22Rv1 (cell line): ENCODE data around the gene MTA3.

Experiments
- H3K27ac ChIP-seq: fragments of 450-650 bp; 2 replicates; pipeline ENCODE4 v1.5.1; 2017
- CTCF ChIP-seq: fragments of 450-650 bp; IDR thresholded peaks from 2 replicates; pipeline ENCODE4 v1.5.1; 2017; ENCODE audit warnings: mild to moderate bottlenecking
- ZFX ChIP-seq: fragments of 450-650 bp; IDR thresholded peaks from 2 replicates; pipeline ENCODE4 v1.6.1; 2017; ENCODE audit warnings: antibody characterized with exemption, borderline replicate concordance

The MTA3 gene

GRCh38 chr2:42567364-42567763, 1.1 kb upstream of the MTA3 start:
- TF ChIP-seq CTCF (no peak), ZFX (no peak)
- no peak overlapping the region for H3K27ac ChIP-seq

- TF ChIP-seq ZFX: no peak
- TF ChIP-seq CTCF: no peak
- H3K27ac ChIP-seq: peak overlapping the region; percentile 71
Measured at GRCh38 chr2:42567806-42568400, 529 bp upstream of the MTA3 start.

GRCh38 chr2:42569116-42569711, 782 bp downstream of the MTA3 start:
- no peak for TF ChIP-seq CTCF
- TF ChIP-seq ZFX: no peak
- peak overlapping the region; percentile 71 for H3K27ac ChIP-seq

DNA sequence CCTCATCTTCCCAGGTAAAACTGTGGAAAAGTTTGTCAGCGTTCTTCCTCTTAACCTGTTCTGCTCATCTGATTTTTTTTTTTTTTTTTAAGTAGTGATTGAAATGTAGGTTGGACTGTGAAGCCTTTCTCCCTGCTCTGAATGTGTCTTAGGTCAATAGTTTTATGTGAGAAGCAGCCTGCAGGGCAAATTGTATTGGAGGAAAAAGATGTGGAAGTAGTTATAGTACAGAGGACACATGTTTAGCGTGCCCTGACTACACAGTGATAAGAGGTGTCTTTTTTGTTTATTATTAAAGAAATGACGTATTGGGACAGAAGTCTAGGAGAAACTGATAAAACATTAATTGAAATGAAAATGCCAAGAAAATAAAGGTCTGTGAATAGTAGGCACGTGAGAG, 1.5 kb downstream of the MTA3 start:
- H3K27ac ChIP-seq: peak overlapping the region; percentile 71
- no peak for TF ChIP-seq ZFX
- no peak for TF ChIP-seq CTCF

DNA sequence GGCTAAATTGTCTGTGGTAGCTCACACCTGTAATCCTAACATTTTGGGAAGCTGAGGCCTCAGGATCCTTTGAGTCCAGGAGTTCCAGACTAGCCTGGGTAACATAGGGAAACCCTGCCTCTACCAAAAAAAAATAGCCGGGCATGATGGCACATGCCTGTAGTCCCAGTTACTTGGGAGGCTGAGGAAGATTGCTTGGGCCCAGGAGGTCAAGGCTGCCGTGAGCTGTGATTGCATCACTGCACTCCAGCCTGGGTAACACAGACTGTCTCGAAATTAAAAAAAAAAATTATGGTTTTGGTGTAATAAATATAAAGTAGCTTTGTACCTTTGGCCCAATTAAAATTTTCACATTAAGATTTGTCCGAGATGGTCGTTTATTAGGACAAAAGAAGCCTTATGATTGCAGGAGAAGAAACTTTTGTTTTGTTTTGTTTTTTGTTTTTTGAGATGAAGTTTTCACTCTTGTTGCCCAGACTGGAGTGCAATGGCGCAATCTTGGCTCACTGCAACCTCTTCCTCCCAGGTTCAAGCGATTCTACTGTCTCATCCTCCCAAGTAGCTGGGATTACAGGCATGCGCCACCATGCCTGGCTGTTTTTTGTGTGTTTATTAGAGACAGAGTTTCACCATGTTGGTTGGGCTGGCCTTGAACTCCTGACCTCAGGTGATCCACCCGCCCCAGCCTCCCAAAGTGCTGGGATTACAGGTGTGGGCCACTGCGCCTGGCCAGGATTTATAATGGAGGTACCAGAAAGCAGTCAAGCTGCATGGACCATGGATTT, 4.1 kb downstream of the MTA3 start:
- no peak for TF ChIP-seq CTCF

DNA sequence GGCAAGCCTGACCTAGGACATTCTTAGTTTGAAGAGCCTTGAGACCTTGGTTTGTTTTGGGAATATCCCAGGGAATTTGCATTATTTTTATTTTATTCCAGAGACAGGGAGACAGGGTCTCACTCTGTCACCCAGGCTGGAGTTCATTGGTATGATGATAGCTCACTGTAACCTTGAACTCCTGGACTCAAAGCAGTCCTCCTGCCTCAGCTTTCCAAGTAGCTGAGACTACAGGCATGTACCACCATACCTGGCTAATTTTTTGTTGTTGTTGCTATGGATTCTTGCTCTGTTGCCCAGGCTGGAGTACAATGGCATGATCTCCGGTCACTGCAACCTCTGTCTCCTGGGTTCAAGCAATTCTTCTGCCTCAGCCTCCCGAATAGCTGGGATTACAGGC, 4.8 kb downstream of the MTA3 start:
- TF ChIP-seq ZFX: no peak
- TF ChIP-seq CTCF: no peak
- no peak overlapping the region for H3K27ac ChIP-seq

More for the DNA sequence above, 4.1 kb downstream of the MTA3 start:
- H3K27ac ChIP-seq: no peak overlapping the region
